Measurements from ENCODE around the gene CEP104. TPM values are rescaled to one million over a fixed set of nuclear protein-coding genes. Genes with fewer than 3 reads are reported as not detected.

The CEP104 gene
- total and polyA plus RNA-seq, 9 of the 15 experiments (the other 6 are each of a cell fraction or from before 2014, with no cell fraction given) = 11.2 to 63.4 (median 42.6) TPM

GRCh38 chr1:3796215-3797061 lies 60.6 kb downstream of the CEP104 start, which contains the start of gene LRRC47 (continued):
- no peak for TF ChIP-seq TFE3 (CRISPR knock-in tag; IDR thresholded peaks at IDR 0.05)
- peak; percentile 98 for TF ChIP-seq RBBP5 (IDR thresholded peaks at IDR 0.05; ENCODE audit: borderline replicate concordance, insufficient read depth, low read length, poor library complexity, severe bottlenecking)
- 0 out of 2 replicates have a peak, but pooled peaks have one; percentile 20 for TF ChIP-seq BCOR (IDR thresholded peaks at IDR 0.05)
- TF ChIP-seq RREB1 (CRISPR knock-in tag; IDR thresholded peaks at IDR 0.05) = no peak
- peak; percentile 49 for TF ChIP-seq PCBP1 (IDR thresholded peaks at IDR 0.05; ENCODE audit: low read depth, low read length, poor library complexity, severe bottlenecking)
- TF ChIP-seq SP1 (CRISPR knock-in tag; IDR thresholded peaks at IDR 0.05) = peak; percentile 63
- peak; percentile 53; the same call in 1 of the 2 replicates for TF ChIP-seq CTBP1 (IDR thresholded peaks at IDR 0.05; ENCODE audit: borderline replicate concordance)
- TF ChIP-seq NUFIP1 (IDR thresholded peaks at IDR 0.05; ENCODE audit: partially characterized antibody) = no peak
- TF ChIP-seq ZBTB43 (CRISPR knock-in tag; IDR thresholded peaks at IDR 0.05) = no peak
- TF ChIP-seq ZC3H4 (CRISPR knock-in tag; IDR thresholded peaks at IDR 0.05; ENCODE audit: borderline replicate concordance) = no peak
- 0 out of 2 replicates have a peak, but pooled peaks have one; percentile 47 for TF ChIP-seq GATAD2A (IDR thresholded peaks at IDR 0.05)
- TF ChIP-seq ATF2 (CRISPR knock-in tag; IDR thresholded peaks at IDR 0.05) = no peak
- peak; percentile 26 for TF ChIP-seq SMAD1 (IDR thresholded peaks at IDR 0.05; ENCODE audit: low read depth, low read length, partially characterized antibody)
- TF ChIP-seq MEIS2 (IDR thresholded peaks at IDR 0.05; ENCODE audit: partially characterized antibody) = peak; percentile 82
- no peak; a peak in 1 of 4 replicates for TF ChIP-seq MLLT1 (IDR thresholded peaks at IDR 0.05)
